Measurements from ENCODE around the gene AIPL1.

Gene AIPL1

DNA sequence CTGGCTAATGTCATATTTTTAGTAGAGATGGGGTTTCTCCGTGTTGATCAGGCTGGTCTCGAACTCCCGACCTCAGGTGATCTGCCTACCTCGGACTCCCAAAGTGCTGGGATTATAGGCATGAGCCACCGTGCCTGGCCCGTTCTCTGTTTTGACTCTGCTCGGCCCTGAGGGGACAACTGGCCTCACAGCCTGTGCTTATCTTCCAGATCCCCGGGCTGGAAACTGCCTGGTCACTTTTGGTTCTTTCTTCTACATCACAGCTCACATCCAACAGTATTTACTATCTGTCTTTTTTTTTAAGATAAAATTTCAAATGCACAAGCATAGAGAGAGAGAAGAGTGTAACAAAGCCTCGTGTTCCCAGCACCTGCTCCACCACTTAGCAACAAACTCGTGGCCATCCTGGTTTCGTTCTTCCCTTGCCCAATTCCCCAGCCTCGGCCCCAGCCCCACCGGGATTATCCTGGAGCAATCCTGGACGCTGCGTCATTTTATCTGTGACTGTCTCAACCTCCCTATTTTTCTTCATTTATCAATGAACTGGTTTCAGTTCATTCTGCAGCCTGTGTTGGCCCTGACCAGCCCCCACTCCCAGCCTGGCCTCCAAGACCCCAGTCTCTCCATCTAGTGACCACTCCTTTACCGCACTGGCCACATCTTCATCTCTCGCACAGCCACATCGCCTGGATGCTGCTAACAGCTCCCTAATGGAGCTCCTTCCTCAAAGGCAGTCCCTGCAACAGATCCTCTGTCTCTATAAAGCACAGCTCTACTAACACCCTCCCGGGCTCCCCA, 30.5 kb upstream of the AIPL1 start:
- no peak for DNase-seq (ENCODE audit: low read depth)

DNA sequence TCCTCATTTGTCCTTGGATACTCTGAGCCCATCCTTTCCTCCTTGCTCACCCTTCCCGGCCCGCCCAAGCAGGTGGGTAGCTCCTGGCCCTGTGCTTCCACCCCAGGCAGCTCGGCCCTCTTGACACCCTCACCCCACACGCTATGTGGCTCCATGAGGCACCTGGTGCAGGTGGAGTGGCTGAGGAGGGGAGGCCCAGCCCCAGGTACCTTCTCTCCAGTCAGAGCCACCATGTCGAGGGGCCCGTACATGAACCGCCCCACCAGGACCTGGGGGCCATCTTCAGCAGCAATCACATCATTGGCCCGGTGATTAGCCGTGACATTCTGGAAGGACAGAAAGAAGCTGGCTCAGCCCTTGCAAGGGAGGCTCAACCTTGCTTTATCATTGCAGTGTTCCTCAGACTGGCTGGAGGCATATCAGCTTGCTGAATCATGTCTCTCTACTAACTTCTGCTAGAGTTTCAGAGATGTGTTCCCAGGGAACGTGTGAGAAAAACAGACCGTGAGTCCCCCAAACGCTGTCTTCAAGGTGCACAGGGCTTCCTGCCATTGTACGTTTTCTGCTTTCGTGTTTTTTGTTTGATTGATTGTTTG, 29.6 kb upstream of the AIPL1 start:
- DNase-seq (ENCODE audit: low read depth), result no peak

DNA sequence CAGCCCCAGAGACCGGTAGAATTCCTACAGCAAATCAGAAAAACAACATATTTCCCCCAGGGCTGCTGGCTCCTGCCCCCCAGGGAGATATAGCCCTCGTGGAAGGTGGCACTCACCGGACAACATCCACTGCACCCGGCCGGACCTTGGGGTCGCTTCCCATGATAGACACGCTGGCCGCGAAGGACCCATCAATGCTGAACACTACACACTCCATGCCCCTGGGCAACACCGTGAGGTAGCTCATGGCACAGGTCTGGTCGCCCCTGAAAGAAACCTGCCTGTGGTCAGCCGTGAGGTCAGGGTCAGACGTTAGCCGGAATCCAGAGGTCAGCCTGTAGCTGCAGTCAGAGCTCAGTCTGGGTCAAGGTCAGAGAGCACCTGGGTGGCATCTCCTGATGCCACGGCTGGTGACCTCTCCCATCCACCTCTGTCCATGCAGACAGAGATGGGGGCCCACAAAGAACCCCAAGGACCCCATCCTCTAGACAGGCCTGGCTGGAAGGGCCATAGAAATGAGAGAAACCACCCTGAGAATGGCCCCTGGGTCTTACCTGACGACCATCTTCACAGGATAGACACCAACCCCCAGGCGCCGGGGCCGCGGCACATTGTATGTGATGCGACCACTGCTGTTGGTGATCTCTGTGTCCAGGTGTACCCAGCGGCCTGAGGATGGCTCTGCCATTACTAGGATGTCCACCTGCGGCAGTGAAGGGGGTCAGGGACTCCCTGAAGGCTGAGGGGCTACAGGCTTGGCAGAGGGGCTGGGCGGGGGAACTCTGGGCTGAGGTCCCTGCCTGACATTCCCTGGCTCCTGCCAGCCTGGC, 28.9 kb upstream of the AIPL1 start:
- DNase-seq (ENCODE audit: low read depth), result no peak

DNA sequence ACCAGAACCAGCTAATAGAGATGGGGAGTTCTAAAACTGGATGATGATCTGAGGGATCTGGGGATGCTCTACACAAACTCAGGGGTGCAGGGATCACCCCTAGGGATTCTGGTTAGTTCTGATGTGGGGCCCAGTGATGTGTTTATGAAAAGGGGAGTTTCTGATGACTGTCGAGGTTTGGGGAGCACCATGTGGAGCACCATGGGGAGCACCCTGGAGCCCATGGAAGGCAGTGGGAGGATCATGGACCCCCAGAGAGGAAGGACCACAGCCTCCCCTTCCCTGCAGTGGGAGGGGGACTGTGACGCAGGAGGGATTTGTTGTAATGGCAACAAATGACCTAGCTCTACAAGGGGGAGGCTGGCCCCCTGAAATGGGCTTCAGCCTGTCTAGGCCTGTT, 27.8 kb upstream of the AIPL1 start:
- DNase-seq (ENCODE audit: low read depth), result no peak

DNA sequence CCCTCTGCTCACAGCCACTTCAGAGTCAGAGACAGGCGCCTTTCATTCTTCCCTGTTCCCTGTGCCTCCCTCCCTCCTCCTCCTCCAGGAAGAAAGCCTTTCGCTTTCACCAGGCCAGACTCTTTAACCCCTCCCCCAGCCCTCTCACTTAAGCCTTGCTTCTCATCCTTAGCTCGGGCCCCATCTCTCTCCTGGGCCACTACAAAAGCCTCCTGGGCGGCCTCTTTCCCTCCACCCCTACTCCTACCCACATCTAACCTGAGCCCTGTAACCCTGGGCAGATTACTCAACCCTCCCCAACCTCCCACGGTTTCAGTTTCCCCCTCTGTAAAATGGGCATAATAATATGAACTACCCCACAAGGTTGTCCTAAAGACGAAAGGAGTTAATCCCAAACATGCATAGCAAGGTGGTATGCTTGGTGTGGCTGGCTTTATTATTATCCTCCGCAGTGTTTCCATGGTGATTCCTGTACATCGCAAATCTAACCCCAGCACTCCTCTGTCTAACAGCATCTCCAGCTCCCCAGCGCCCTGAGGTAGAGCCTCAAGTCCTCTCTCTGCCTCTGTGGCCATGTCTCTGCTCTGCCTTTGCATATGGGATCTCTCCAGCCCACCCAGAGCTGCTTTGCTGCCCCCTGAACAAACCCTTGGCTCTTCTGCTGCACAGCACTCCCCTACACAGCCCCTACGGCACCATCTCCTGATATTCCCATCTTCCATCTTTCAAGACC, 27.0 kb upstream of the AIPL1 start:
- no peak for DNase-seq (ENCODE audit: low read depth)

DNA sequence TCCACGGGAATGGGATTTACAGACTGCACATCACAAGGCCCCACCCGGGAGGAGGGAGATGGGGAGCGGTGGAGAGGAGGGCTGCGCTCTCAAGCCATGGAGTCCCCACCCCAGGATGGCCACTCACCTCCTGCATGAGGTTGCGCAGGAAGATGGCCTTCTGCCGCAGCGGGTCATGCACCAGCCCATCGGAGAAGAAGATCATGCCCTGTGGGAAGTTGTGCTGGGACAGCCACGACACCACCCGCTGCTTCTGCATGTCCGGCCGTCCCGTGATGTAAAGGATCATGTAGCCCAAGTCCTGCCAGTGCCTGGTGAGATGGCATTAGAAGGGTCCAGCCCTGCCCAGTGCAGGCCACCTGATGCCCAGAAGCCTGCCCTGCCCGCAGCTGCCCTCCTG, 26.3 kb upstream of the AIPL1 start:
- DNase-seq (ENCODE audit: low read depth), result no peak

DNA sequence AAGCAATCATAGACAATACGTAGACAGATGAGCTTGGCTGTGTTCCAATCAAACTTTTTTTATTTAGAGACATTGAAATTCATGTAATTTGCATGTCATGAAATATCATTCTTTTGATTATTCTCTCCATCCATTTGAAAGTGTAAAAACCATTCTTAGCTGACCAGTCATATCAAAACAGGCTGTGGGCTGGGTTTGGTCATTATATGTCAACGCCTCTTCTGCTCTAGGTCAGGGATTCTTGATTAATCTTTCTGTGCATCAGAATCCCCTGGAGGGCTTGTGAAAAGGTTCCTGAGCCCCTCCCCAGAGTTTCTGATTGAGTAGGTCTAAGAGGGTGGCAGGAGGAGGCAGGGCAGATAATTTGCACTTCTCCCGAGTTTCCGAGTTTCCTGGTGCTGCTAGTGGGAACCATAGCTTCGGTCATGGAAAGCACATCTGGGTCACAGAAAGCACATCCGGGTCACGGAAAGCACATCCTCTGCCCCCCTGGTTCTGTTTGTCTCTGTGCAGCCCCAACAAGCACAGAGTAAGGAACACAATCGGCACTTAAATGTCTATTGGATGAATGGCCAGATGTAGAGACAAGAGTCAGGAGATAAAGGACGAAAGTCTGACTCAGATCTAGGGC, 25.7 kb upstream of the AIPL1 start:
- no peak for DNase-seq (ENCODE audit: low read depth)

DNA sequence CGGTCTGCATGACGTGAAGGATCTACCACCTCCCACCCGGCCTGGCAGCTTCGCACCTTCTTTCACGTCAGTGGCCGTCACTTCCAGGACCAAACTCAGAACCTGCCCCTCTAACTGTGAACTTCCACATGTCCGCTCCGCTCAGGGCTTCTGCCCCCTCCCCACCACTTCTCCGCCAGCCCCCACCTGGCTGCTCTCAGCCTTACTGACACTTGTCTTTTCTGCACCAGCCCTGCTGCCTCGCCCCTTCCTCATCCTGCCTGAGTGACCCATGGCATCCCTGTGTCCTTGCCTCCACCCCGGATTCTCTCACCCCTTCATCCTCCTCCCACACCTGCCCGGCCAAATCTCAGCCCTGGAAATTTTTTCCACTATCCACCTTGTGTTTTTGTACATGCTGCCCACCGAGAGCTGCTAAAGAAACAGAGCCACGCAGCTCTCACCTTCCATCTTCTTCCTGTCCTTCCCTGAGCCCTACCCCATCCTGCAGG, 23.6 kb upstream of the AIPL1 start:
- DNase-seq (ENCODE audit: low read depth), result no peak

DNA sequence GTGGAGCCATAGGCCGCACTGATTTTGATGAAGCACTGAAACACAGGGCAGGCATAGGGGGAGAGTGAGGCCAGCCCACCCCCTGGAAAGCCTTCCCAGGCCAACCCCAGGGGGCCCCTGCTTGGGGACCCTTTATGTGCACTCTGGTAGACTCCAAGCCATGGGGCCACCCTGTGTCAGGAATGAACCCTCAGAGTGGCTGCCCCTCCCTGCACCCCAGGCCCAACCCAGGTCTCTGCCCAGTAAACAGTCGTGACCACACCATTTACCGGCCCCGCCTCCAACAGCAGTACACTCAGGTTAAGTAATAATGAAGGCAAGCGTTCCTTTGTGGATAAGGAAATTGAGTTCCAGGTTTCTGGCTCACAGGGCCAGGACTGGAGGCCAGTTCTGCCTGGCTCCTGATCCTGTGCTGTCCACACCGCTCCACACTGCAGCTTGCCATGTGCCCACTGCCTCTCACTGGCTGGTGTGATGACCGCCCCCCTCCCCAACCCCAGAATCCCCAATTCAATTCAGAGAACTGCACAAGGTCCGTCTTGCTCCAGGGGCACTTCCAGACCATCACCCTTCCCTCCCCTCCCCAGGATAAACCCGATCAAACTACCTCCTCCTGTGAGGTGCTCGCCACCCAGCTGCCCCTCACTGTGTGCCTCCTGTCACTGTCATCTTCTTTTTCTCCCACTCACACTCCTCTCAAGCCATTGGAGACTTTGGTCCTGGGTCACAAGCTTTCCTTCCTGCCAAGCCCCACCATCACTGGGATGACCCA, 23.0 kb upstream of the AIPL1 start:
- no peak for DNase-seq (ENCODE audit: low read depth)

DNA sequence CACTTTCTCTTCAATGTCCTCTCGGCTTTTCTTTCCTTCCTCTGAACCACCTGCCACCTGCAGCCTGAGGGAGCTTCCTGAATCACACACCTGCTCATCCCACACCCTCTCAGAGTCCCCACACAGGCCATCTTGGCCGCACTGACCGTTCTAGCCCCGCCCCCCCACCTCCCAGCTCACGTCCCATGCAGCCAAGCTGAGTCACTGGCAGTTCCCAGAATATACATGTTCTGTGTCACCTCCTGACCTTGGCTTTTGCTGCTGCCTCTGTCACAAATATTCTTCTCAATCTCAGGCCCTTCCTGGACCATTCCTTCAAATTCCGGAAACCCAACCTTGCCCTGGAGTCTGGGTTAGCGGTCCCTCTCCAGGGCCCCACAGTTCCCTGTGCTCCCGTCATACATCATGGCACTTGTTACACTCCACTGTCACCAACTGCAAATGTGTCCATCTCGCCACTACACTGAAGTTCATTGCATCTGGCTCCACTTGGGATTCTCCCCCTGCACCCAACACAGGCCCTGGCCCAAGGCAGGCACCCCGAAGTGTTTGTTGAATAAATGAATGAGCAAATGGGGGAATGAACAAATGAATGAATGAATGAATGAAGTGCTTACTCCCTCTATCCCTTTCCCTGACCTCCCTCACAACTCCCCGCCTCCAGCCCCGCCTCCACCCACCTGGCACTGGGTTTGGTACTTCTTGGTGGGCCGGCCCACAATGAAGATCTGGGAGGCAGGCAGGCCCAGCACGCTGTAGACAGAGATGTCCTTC, 22.2 kb upstream of the AIPL1 start:
- no peak for DNase-seq (ENCODE audit: low read depth)

DNA sequence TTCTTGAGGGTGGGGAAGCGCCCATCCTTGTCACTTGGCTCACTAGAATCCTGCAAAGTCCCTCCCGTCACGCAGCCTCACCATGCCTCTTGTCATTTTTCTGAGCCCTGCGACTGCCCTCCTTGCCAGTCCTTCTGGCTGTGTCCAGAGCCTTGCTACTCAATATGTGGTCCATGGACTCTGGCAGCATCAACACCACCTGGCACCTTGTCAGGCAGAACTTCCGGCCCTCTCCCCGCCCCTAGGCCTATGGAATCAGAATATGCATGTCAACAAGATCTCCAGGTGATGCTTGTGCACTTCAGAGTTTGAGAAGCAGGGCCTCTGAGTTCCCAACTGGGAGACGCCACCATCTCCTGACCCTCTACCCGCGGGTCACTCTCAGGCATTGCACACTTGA, 21.4 kb upstream of the AIPL1 start:
- DNase-seq (ENCODE audit: low read depth), result no peak

DNA sequence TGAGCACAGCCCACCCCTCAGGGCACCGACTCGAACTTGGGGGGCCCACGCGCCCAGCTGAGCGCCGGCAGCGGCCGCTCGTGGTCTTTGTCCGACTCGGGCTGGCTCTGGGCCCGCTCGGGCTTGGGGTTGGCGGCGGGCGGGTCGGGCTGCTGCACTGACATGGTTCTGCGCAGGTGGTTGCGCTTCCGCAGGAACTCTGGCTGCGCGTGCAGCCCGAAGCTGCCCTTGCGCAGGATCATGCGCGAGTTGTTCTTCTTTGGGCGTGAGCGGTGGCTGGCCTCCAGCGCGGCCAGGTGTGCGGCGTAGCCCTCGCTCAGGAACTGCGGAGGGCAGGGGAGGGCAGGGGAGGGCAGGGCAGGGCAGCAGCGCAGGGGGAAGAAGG, 20.4 kb upstream of the AIPL1 start:
- DNase-seq (ENCODE audit: low read depth), result no peak

DNA sequence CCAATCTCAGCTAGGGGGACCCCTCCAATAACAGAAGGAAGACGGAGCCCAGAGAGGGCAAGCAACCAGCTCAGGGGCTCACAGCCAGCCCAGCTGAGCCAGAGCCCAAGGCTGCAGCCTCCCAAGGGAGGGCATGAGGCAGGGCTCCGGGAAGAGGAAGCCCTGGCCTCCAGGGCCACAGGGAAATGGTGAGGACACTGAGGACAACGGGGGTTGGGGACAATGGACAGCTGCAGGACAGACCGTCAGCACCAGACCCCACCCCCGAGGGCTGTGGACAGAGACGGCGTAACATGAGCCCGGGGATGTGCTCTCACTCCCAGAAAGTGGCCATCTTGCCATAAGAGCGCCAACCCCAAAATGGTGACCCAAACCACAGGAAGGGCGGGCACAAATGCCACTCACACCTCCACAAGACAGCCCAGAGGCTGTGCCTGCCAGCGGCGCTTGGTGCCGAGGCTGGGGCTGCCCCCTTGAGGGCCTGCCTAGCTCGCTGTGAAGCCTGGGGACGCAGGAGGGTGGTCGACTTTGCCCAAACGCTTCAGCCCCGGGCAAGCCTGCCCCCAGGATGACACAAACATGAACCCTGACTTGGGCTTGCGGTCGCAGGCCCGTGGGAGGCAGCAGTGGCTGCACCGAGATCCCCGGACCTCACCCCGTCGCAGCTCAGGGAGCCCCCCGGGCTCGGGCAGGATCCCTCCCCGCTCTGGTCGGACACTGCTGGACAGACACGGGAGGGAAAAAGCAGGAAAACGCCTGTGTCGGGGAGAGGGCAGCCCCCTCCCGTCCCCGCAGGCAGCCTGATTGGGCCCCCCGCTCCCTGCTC, 19.8 kb upstream of the AIPL1 start:
- DNase-seq (ENCODE audit: low read depth), result no peak

DNA sequence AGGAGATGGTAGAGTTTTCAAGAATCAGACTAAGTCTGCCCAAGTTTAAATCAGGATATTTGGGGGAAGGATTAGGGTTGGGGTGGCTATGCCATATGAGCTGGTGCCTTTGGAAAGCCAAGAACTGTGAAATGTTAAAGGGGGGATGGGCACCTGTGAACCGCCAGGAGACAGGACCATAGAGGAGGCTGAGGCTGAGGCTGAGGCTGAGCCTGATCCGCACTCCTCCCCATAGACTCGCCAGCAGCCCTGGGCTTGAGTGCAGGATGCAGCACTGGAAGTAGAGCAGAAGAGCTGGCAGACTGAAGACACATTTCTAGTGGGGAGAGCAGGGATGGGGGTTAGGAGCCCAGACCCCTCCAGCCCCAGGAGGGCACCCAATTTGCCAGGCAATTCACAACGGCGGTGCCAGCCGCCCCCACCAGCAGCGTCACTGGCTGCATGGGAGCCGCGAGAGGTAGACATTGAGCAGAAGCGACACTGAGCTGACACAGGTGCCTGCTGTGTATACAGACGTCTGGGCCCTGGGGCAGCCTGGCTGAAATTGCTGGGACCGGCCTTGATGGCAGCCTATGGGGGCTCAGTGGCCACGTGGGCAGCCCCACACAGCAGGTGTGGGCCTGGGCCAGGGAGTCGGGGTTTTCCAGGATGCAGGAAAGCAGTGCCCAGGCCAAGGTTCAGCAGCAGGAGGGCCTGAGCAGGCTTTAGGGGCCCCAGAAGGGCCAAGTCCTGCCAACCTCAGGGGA, 18.5 kb upstream of the AIPL1 start:
- no peak for DNase-seq (ENCODE audit: low read depth)

DNA sequence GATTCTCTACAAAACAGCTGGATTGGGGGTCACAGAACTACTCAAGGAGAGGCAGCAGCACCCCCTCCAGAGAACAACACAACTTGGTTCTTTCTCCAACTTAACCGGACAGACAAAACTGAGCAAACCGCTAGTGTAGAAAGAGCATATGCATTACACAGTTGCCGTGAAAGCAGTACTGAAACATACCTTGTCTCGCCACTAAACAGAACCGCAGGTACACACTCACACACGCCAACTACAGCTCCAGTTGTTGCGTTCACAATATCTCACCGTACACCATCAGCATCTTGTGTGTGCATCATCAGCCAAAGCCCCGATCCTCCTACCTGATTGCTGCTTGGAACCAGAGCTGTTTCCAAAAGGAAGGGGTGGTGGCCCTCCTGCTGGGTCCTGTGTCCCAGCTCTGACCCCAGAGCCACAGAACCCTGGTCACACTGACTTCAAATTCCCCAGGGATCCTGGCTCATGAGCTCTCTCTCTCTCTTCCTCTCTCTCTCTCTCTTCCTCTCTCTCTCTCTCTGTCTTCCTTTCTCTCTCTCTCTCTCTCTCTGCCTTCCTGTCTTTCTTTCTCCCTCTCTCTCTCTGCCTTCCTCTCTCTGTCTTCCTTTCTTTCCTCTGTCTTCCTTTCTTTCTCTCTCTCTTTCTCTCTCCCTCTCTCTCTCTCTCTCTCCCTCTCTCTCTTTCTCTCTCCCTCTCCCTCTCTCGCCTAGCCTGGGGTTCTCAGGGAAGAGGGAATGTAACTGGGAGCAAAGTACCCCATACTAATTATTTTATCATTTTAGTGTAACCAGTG, 17.7 kb upstream of the AIPL1 start:
- DNase-seq (ENCODE audit: low read depth), result no peak

DNA sequence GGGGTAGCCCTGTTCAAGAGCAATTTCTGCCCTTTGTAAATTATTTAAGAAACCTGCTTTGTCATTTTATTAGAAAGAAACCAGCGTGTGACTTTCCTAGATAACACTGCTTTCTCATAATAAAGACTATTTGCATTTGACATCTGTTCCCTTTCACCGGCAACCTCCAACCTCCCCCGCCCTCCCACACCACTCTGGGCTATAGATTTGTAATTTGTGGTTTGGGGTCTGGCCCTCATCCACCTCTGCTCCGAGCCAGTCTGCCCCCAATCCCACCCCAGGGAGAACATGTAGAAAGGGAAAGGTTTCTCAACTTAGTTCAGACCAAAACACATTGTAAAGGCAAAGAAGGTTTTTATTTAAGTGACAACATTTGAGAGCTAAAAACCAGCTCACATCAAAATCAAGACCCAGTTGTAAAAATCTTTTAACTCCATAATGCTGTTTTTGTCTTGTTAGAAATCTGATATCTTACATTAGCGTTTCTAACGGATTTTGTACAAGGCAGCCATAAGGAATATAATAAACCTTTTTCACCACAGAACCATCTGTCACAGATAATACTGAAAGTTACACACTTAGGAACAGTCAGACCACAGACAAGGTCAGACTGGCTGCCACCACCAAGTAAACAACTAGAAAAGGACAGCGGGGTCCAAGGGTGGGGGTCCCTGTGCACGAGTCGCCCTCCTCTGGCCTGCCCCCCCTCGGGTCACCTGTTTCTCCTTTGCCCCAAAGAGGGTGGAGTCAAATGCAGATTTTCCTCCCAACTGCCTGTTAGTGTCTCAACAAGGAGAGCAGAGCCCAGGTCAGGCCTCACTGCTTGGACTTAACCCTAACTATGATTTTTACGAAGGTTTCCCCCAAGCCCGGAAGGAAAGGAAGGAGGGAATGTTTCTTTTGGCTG, 16.3 kb upstream of the AIPL1 start:
- DNase-seq (ENCODE audit: low read depth), result no peak

DNA sequence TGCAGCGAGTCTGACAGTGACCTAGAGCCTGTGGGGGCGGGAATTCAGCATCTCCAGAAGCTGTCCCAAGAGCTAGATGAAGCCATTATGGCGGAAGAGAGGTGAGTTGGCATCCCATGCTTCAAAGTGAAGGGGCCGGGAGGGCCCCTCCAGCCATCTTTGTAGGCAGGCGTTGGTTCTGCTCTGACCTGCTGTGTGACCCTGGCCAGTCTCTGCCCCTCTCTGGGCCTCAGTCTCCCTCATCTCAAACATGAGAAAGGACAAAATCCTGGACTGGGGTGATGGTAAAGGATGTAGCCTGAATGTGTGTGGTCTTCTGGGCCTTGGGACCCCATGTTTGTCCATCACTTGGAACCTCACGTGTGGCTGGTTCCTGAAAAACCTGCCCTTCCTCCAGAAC, 14.4 kb upstream of the AIPL1 start:
- no peak for DNase-seq (ENCODE audit: low read depth)

All from non-pigmented ciliary epithelial cell (primary cell).